A549 (cell line): ENCODE results near the gene CRYBA4.

Source experiments
- CHD2 ChIP-seq: fragments of 150-350 bp; IDR thresholded peaks from 2 replicates; pipeline ENCODE4 v1.6.1; 2014; ENCODE audit warnings: low read length; ENCODE audit not compliant: partially characterized antibody
- CTCF ChIP-seq: fragments of >200 bp; sonication (Bioruptor Twin); formaldehyde crosslinking; IDR thresholded peaks from 3 replicates; pipeline ENCODE4 v1.5.1; 2016
- EP300 ChIP-seq, 2 experiments: fragments of >200 bp; sonication (Bioruptor Twin); formaldehyde crosslinking; IDR thresholded peaks; 2 replicates in 1 of 2; 3 replicates in 1 of 2; pipeline ENCODE4 v1.6.1; 2016 to 2017
- FOXS1 ChIP-seq: fragments of 250-450 bp; sonication (Bioruptor Pico); IDR thresholded peaks from 2 replicates; pipeline ENCODE4 v1.5.0; 2020; ENCODE audit warnings: mild to moderate bottlenecking, moderate library complexity
- KDM5A ChIP-seq: fragments of 200-600 bp; sonication (generic); IDR thresholded peaks from 2 replicates; pipeline ENCODE4 v1.6.1; 2016; ENCODE audit warnings: antibody characterized with exemption, mild to moderate bottlenecking
- MAFK ChIP-seq: fragments of 450-650 bp; IDR thresholded peaks from 2 replicates; pipeline ENCODE4 v1.6.1; 2014; ENCODE audit not compliant: partially characterized antibody
- MYC ChIP-seq: IDR thresholded peaks from 2 replicates; pipeline ENCODE4 v1.6.1; 2012; ENCODE audit warnings: mild to moderate bottlenecking, inconsistent platforms, low read length, improper control_type of control experiment, borderline replicate concordance
- POLR2A ChIP-seq: IDR thresholded peaks from 2 replicates; pipeline ENCODE4 v1.6.1; 2012; ENCODE audit warnings: mild to moderate bottlenecking, low read length
- RNF2 ChIP-seq: fragments of 200-600 bp; sonication (generic); IDR thresholded peaks from 2 replicates; pipeline ENCODE4 v1.6.1; 2016; ENCODE audit warnings: low read depth, mild to moderate bottlenecking, antibody characterized with exemption, moderate library complexity, borderline replicate concordance
- SREBF2 ChIP-seq: fragments of 450-650 bp; IDR thresholded peaks from 2 replicates; pipeline ENCODE4 v1.6.1; 2014; ENCODE audit warnings: mild to moderate bottlenecking, moderate library complexity
- USF2 ChIP-seq: fragments of 450-650 bp; IDR thresholded peaks from 2 replicates; pipeline ENCODE4 v1.6.1; 2014; ENCODE audit warnings: antibody characterized with exemption
- ZFP36 ChIP-seq: fragments of 450-650 bp; IDR thresholded peaks from 2 replicates; pipeline ENCODE4 v1.6.1; 2014; ENCODE audit warnings: borderline replicate concordance; ENCODE audit not compliant: partially characterized antibody

GRCh38 chr22:26581633-26582168, 40.1 kb upstream of the CRYBA4 start:
- TF ChIP-seq MYC = no peak
- no peak for TF ChIP-seq CTCF
- no peak for TF ChIP-seq POLR2A
- TF ChIP-seq EP300 (IDR thresholded peaks at IDR 0.05) = no peak
- TF ChIP-seq USF2 = no peak
- TF ChIP-seq SREBF2 = no peak
- no peak for TF ChIP-seq FOXS1
- no peak for TF ChIP-seq KDM5A
- TF ChIP-seq ZFP36 = no peak
- TF ChIP-seq RNF2 = no peak
- TF ChIP-seq MAFK = no peak
- TF ChIP-seq CHD2 = no peak
